NCI-H1436 (cell line): ENCODE data around the gene HEMK1.

Source experiments
- DNase-seq: peaks from one replicate; lab custom pipeline; 2025; lab: John Stamatoyannopoulos, UW

The HEMK1 gene

GRCh38 chr3:50600141-50600753, 30.9 kb downstream of the HEMK1 start:
- no peak for DNase-seq

GRCh38 chr3:50600841-50601591, 31.7 kb downstream of the HEMK1 start:
- DNase-seq: peak; percentile 45

- DNase-seq: no peak
Observed at GRCh38 chr3:50602595-50603191, 33.4 kb downstream of the HEMK1 start.

- no peak for DNase-seq
Observed at GRCh38 chr3:50603261-50604109, 34.2 kb downstream of the HEMK1 start.

GRCh38 chr3:50604110-50604621, 34.8 kb downstream of the HEMK1 start:
- DNase-seq: no peak

GRCh38 chr3:50604628-50605588, 35.6 kb downstream of the HEMK1 start:
- no peak for DNase-seq

- no peak for DNase-seq
Observed at GRCh38 chr3:50605901-50606326, 36.6 kb downstream of the HEMK1 start.

GRCh38 chr3:50606596-50606995, 37.3 kb downstream of the HEMK1 start:
- no peak for DNase-seq

GRCh38 chr3:50607271-50608091, 38.2 kb downstream of the HEMK1 start:
- no peak for DNase-seq

- no peak for DNase-seq
Observed at GRCh38 chr3:50608278-50608677, 39.0 kb downstream of the HEMK1 start.

- DNase-seq: no peak
Observed at GRCh38 chr3:50609071-50609762, 39.9 kb downstream of the HEMK1 start.

GRCh38 chr3:50609763-50610085, 40.4 kb downstream of the HEMK1 start:
- no peak for DNase-seq

- no peak for DNase-seq
Observed at GRCh38 chr3:50610181-50610971, 41.1 kb downstream of the HEMK1 start.

GRCh38 chr3:50610992-50611463, 41.7 kb downstream of the HEMK1 start:
- DNase-seq: no peak

GRCh38 chr3:50611464-50612233, 42.3 kb downstream of the HEMK1 start, which contains the start of gene CISH:
Gene CISH, minus strand, starts transcription at chr3:50611774. Its CDS starts 124 bp downstream, at chr3:50611650.
- peak; percentile 53 for DNase-seq

GRCh38 chr3:50612234-50612882, 43.0 kb downstream of the HEMK1 start:
- DNase-seq: no peak
